ENCODE measurements around the gene PTPRD. TPM values are rescaled to one million over a fixed set of nuclear protein-coding genes. Genes with fewer than 3 reads are reported as not detected.

The PTPRD gene
- total RNA-seq, 1 donor from 2014 or later = 75.7 TPM

- Histone ChIP-seq H3K27me3 (ENCODE audit: control insufficient read depth in 3 of 3, insufficient read depth in 3 of 3, low read length in 3 of 3) (no peaks in the 10 kb centered on the region), H3K27ac (ENCODE audit: low read depth, low read length) (no peak overlapping the region), H3K9me3 (ENCODE audit: control insufficient read depth in 3 of 3, low read length in 3 of 3) (no peaks in the 10 kb centered on the region), H3K9ac (ENCODE audit: low read depth in 1 of 3, low read length in 3 of 3) (no peak overlapping the region), H3K36me3 (ENCODE audit: control insufficient read depth in 3 of 3, insufficient read depth in 3 of 3, low read length in 3 of 3) (no peaks in the 10 kb centered on the region), H3K4me3 (ENCODE audit: low read length in 3 of 3) (no peak overlapping the region), H3K4me1 (ENCODE audit: control insufficient read depth in 3 of 3, insufficient read depth in 3 of 3, low read length in 3 of 3) (no peaks in the 10 kb centered on the region)
These were observed 281.6 kb downstream of the PTPRD start for GRCh38 chr9:10331157-10331556.

GRCh38 chr9:10282084-10282483, 330.7 kb downstream of the PTPRD start:
- H3K27me3 ChIP-seq (ENCODE audit: control insufficient read depth in 3 of 3, insufficient read depth in 3 of 3, low read length in 3 of 3) = no peaks in the 10 kb centered on the region
- H3K4me3 ChIP-seq (ENCODE audit: low read length in 3 of 3) = no peak overlapping the region
- H3K9me3 ChIP-seq (ENCODE audit: control insufficient read depth in 3 of 3, low read length in 3 of 3) = no peaks in the 10 kb centered on the region

GRCh38 chr9:10274988-10275387, 337.8 kb downstream of the PTPRD start:
- no peaks in the 10 kb centered on the region for H3K27me3 ChIP-seq (ENCODE audit: control insufficient read depth in 3 of 3, insufficient read depth in 3 of 3, low read length in 3 of 3)
- no peak overlapping the region for H3K4me3 ChIP-seq (ENCODE audit: low read length in 3 of 3)
- no peaks in the 10 kb centered on the region for H3K36me3 ChIP-seq (ENCODE audit: control insufficient read depth in 3 of 3, insufficient read depth in 3 of 3, low read length in 3 of 3)
- no peak overlapping the region for H3K27ac ChIP-seq (ENCODE audit: low read depth, low read length)
- no peaks in the 10 kb centered on the region for H3K4me1 ChIP-seq (ENCODE audit: control insufficient read depth in 3 of 3, insufficient read depth in 3 of 3, low read length in 3 of 3)
- no peak overlapping the region for H3K9ac ChIP-seq (ENCODE audit: low read depth in 1 of 3, low read length in 3 of 3)
- H3K9me3 ChIP-seq (ENCODE audit: control insufficient read depth in 3 of 3, low read length in 3 of 3) = no peaks in the 10 kb centered on the region

More at GRCh38 chr9:10282084-10282483, 330.7 kb downstream of the PTPRD start:
- Histone ChIP-seq H3K36me3 (ENCODE audit: control insufficient read depth in 3 of 3, insufficient read depth in 3 of 3, low read length in 3 of 3) (no peaks in the 10 kb centered on the region), H3K9ac (ENCODE audit: low read depth in 1 of 3, low read length in 3 of 3) (no peak overlapping the region), H3K27ac (ENCODE audit: low read depth, low read length) (no peak overlapping the region), H3K4me1 (ENCODE audit: control insufficient read depth in 3 of 3, insufficient read depth in 3 of 3, low read length in 3 of 3) (no peaks in the 10 kb centered on the region)

- Histone ChIP-seq H3K27me3 (ENCODE audit: control insufficient read depth in 3 of 3, insufficient read depth in 3 of 3, low read length in 3 of 3) (no peaks in the 10 kb centered on the region), H3K4me3 (ENCODE audit: low read length in 3 of 3) (no peak overlapping the region), H3K36me3 (ENCODE audit: control insufficient read depth in 3 of 3, insufficient read depth in 3 of 3, low read length in 3 of 3) (no peaks in the 10 kb centered on the region), H3K4me1 (ENCODE audit: control insufficient read depth in 3 of 3, insufficient read depth in 3 of 3, low read length in 3 of 3) (no peaks in the 10 kb centered on the region), H3K9ac (ENCODE audit: low read depth in 1 of 3, low read length in 3 of 3) (no peak overlapping the region), H3K9me3 (ENCODE audit: control insufficient read depth in 3 of 3, low read length in 3 of 3) (no peaks in the 10 kb centered on the region), H3K27ac (ENCODE audit: low read depth, low read length) (no peak overlapping the region)
These were observed 338.6 kb downstream of the PTPRD start for GRCh38 chr9:10274175-10274574.

GRCh38 chr9:10272830-10273229, 340.0 kb downstream of the PTPRD start:
- H3K9me3 ChIP-seq (ENCODE audit: control insufficient read depth in 3 of 3, low read length in 3 of 3) = no peaks in the 10 kb centered on the region
- no peak overlapping the region for H3K27ac ChIP-seq (ENCODE audit: low read depth, low read length)
- no peak overlapping the region for H3K4me3 ChIP-seq (ENCODE audit: low read length in 3 of 3)
- no peak overlapping the region for H3K9ac ChIP-seq (ENCODE audit: low read depth in 1 of 3, low read length in 3 of 3)
- no peaks in the 10 kb centered on the region for H3K4me1 ChIP-seq (ENCODE audit: control insufficient read depth in 3 of 3, insufficient read depth in 3 of 3, low read length in 3 of 3)
- no peaks in the 10 kb centered on the region for H3K27me3 ChIP-seq (ENCODE audit: control insufficient read depth in 3 of 3, insufficient read depth in 3 of 3, low read length in 3 of 3)
- no peaks in the 10 kb centered on the region for H3K36me3 ChIP-seq (ENCODE audit: control insufficient read depth in 3 of 3, insufficient read depth in 3 of 3, low read length in 3 of 3)

GRCh38 chr9:10268531-10269485, 344.0 kb downstream of the PTPRD start:
- Histone ChIP-seq H3K9me3 (ENCODE audit: control insufficient read depth in 3 of 3, low read length in 3 of 3) (no peaks in the 10 kb centered on the region), H3K27me3 (ENCODE audit: control insufficient read depth in 3 of 3, insufficient read depth in 3 of 3, low read length in 3 of 3) (no peaks in the 10 kb centered on the region), H3K27ac (ENCODE audit: low read depth, low read length) (no peak overlapping the region), H3K4me1 (ENCODE audit: control insufficient read depth in 3 of 3, insufficient read depth in 3 of 3, low read length in 3 of 3) (no peaks in the 10 kb centered on the region), H3K4me3 (ENCODE audit: low read length in 3 of 3) (no peak overlapping the region), H3K9ac (ENCODE audit: low read depth in 1 of 3, low read length in 3 of 3) (no peak overlapping the region), H3K36me3 (ENCODE audit: control insufficient read depth in 3 of 3, insufficient read depth in 3 of 3, low read length in 3 of 3) (no peaks in the 10 kb centered on the region)

- no peak overlapping the region for H3K4me3 ChIP-seq (ENCODE audit: low read length in 3 of 3)
- no peak overlapping the region for H3K27ac ChIP-seq (ENCODE audit: low read depth, low read length)
- H3K9me3 ChIP-seq (ENCODE audit: control insufficient read depth in 3 of 3, low read length in 3 of 3) = no peaks in the 10 kb centered on the region
- H3K4me1 ChIP-seq (ENCODE audit: control insufficient read depth in 3 of 3, insufficient read depth in 3 of 3, low read length in 3 of 3) = no peaks in the 10 kb centered on the region
- H3K36me3 ChIP-seq (ENCODE audit: control insufficient read depth in 3 of 3, insufficient read depth in 3 of 3, low read length in 3 of 3) = no peaks in the 10 kb centered on the region
- no peaks in the 10 kb centered on the region for H3K27me3 ChIP-seq (ENCODE audit: control insufficient read depth in 3 of 3, insufficient read depth in 3 of 3, low read length in 3 of 3)
- no peak overlapping the region for H3K9ac ChIP-seq (ENCODE audit: low read depth in 1 of 3, low read length in 3 of 3)
These were observed 347.6 kb downstream of the PTPRD start for GRCh38 chr9:10265153-10265631.

- Histone ChIP-seq H3K27ac (ENCODE audit: low read depth, low read length) (no peak overlapping the region), H3K9me3 (ENCODE audit: control insufficient read depth in 3 of 3, low read length in 3 of 3) (no peaks in the 10 kb centered on the region), H3K9ac (ENCODE audit: low read depth in 1 of 3, low read length in 3 of 3) (no peak overlapping the region), H3K4me1 (ENCODE audit: control insufficient read depth in 3 of 3, insufficient read depth in 3 of 3, low read length in 3 of 3) (no peaks in the 10 kb centered on the region), H3K4me3 (ENCODE audit: low read length in 3 of 3) (no peak overlapping the region), H3K27me3 (ENCODE audit: control insufficient read depth in 3 of 3, insufficient read depth in 3 of 3, low read length in 3 of 3) (no peaks in the 10 kb centered on the region), H3K36me3 (ENCODE audit: control insufficient read depth in 3 of 3, insufficient read depth in 3 of 3, low read length in 3 of 3) (no peaks in the 10 kb centered on the region)
These were observed 352.3 kb downstream of the PTPRD start for GRCh38 chr9:10260501-10260900.

GRCh38 chr9:10259668-10260067, 353.1 kb downstream of the PTPRD start:
- no peak overlapping the region for H3K4me3 ChIP-seq (ENCODE audit: low read length in 3 of 3)
- H3K4me1 ChIP-seq (ENCODE audit: control insufficient read depth in 3 of 3, insufficient read depth in 3 of 3, low read length in 3 of 3) = no peaks in the 10 kb centered on the region
- no peaks in the 10 kb centered on the region for H3K9me3 ChIP-seq (ENCODE audit: control insufficient read depth in 3 of 3, low read length in 3 of 3)
- no peaks in the 10 kb centered on the region for H3K36me3 ChIP-seq (ENCODE audit: control insufficient read depth in 3 of 3, insufficient read depth in 3 of 3, low read length in 3 of 3)
- no peak overlapping the region for H3K9ac ChIP-seq (ENCODE audit: low read depth in 1 of 3, low read length in 3 of 3)
- H3K27ac ChIP-seq (ENCODE audit: low read depth, low read length) = no peak overlapping the region
- no peaks in the 10 kb centered on the region for H3K27me3 ChIP-seq (ENCODE audit: control insufficient read depth in 3 of 3, insufficient read depth in 3 of 3, low read length in 3 of 3)

- Histone ChIP-seq H3K4me3 (ENCODE audit: low read length in 3 of 3) (no peak overlapping the region), H3K4me1 (ENCODE audit: control insufficient read depth in 3 of 3, insufficient read depth in 3 of 3, low read length in 3 of 3) (no peaks in the 10 kb centered on the region), H3K36me3 (ENCODE audit: control insufficient read depth in 3 of 3, insufficient read depth in 3 of 3, low read length in 3 of 3) (no peaks in the 10 kb centered on the region)
These were observed 357.0 kb downstream of the PTPRD start for GRCh38 chr9:10255758-10256157.

More at GRCh38 chr9:10255758-10256157, 357.0 kb downstream of the PTPRD start:
- H3K27me3 ChIP-seq (ENCODE audit: control insufficient read depth in 3 of 3, insufficient read depth in 3 of 3, low read length in 3 of 3) = no peaks in the 10 kb centered on the region
- no peak overlapping the region for H3K9ac ChIP-seq (ENCODE audit: low read depth in 1 of 3, low read length in 3 of 3)
- H3K9me3 ChIP-seq (ENCODE audit: control insufficient read depth in 3 of 3, low read length in 3 of 3) = no peaks in the 10 kb centered on the region
- H3K27ac ChIP-seq (ENCODE audit: low read depth, low read length) = no peak overlapping the region
